ENCODE data around the gene PCDH9. TPM values are rescaled to one million over a fixed set of nuclear protein-coding genes. Genes with fewer than 3 reads are reported as not detected.

Gene PCDH9
- total RNA-seq, 1 donor from 2014 or later: 10.4 TPM

GRCh38 chr13:67033170-67033569 is 197.0 kb downstream of the PCDH9 start:
- Histone ChIP-seq H2AFZ (ENCODE audit: low read depth, low read length) (no peak overlapping the region), H3K9ac (ENCODE audit: low read length) (no peak overlapping the region), H3K36me3 (ENCODE audit: insufficient read depth, low read length) (no peaks in the 10 kb centered on the region), H3K4me2 (ENCODE audit: low read length) (no peak overlapping the region), H3K79me2 (ENCODE audit: insufficient read depth, low read length) (no peaks in the 10 kb centered on the region), H3K27ac (ENCODE audit: low read depth, low read length) (no peak overlapping the region), H3K4me1 (ENCODE audit: insufficient read depth, low read length) (no peaks in the 10 kb centered on the region), H4K20me1 (ENCODE audit: insufficient read depth, low read length) (no peaks in the 10 kb centered on the region), H3K4me3 (ENCODE audit: insufficient read depth, low read depth, low read length) (no peak overlapping the region), H3K9me3 (ENCODE audit: insufficient read depth, low read depth, low read length) (no peaks in the 10 kb centered on the region), H3K27me3 (ENCODE audit: insufficient read depth, low read length) (no peaks in the 10 kb centered on the region)
- Mint-ChIP-seq H3K27ac (ENCODE audit: unreplicated experiment) (no peak overlapping the region), H3K27me3 (ENCODE audit: low read depth, unreplicated experiment) (no peaks in the 10 kb centered on the region), H3K4me3 (ENCODE audit: unreplicated experiment) (no peak overlapping the region), H3K4me1 (ENCODE audit: low read depth, unreplicated experiment) (no peaks in the 10 kb centered on the region), H3K9me3 (ENCODE audit: unreplicated experiment) (no peaks in the 10 kb centered on the region), H3K36me3 (ENCODE audit: low read depth, unreplicated experiment) (no peaks in the 10 kb centered on the region)
- DNase-seq (ENCODE audit: low read depth) (no peak), FAIRE-seq (no peak)
- TF ChIP-seq EZH2 (IDR thresholded peaks at IDR 0.05; ENCODE audit: insufficient read depth, low read length) (no peak), CTCF (IDR thresholded peaks at IDR 0.05; ENCODE audit: insufficient read depth, low read depth, low read length) (no peak)

GRCh38 chr13:67023130-67023876 is 206.8 kb downstream of the PCDH9 start:
- no peak overlapping the region for H3K4me3 ChIP-seq (ENCODE audit: insufficient read depth, low read depth, low read length)

More at GRCh38 chr13:67023130-67023876, 206.8 kb downstream of the PCDH9 start:
- Histone ChIP-seq H3K9me3 (ENCODE audit: insufficient read depth, low read depth, low read length) (no peaks in the 10 kb centered on the region), H3K27me3 (ENCODE audit: insufficient read depth, low read length) (no peaks in the 10 kb centered on the region), H3K27ac (ENCODE audit: low read depth, low read length) (no peak overlapping the region), H3K36me3 (ENCODE audit: insufficient read depth, low read length) (no peaks in the 10 kb centered on the region), H3K9ac (ENCODE audit: low read length) (no peak overlapping the region), H3K79me2 (ENCODE audit: insufficient read depth, low read length) (no peaks in the 10 kb centered on the region), H3K4me1 (ENCODE audit: insufficient read depth, low read length) (no peaks in the 10 kb centered on the region), H4K20me1 (ENCODE audit: insufficient read depth, low read length) (no peaks in the 10 kb centered on the region), H3K4me2 (ENCODE audit: low read length) (peak overlapping the region; percentile 62), H2AFZ (ENCODE audit: low read depth, low read length) (no peak overlapping the region)
- peaks cover 10% of the 10 kb centered on the region for H3K4me1 Mint-ChIP-seq (ENCODE audit: low read depth, unreplicated experiment)
- H3K4me3 Mint-ChIP-seq (ENCODE audit: unreplicated experiment): no peak overlapping the region
- peak; percentile 17 for FAIRE-seq
- DNase-seq (ENCODE audit: low read depth): peak; percentile 98
- no peaks in the 10 kb centered on the region for H3K9me3 Mint-ChIP-seq (ENCODE audit: unreplicated experiment)
- no peaks in the 10 kb centered on the region for H3K36me3 Mint-ChIP-seq (ENCODE audit: low read depth, unreplicated experiment)
- H3K27ac Mint-ChIP-seq (ENCODE audit: unreplicated experiment): peak overlapping the region; percentile 82
- no peak for TF ChIP-seq CTCF (IDR thresholded peaks at IDR 0.05; ENCODE audit: insufficient read depth, low read depth, low read length)
- TF ChIP-seq EZH2 (IDR thresholded peaks at IDR 0.05; ENCODE audit: insufficient read depth, low read length): no peak
- H3K27me3 Mint-ChIP-seq (ENCODE audit: low read depth, unreplicated experiment): no peaks in the 10 kb centered on the region

All from astrocyte (in vitro differentiated cells and primary cell).